ENCODE measurements around the gene GALR2. TPM values are rescaled to one million over a fixed set of nuclear protein-coding genes. Genes with fewer than 3 reads are reported as not detected.

Gene GALR2
- total and polyA plus RNA-seq, 9 of the 15 experiments (the other 6 are each of a cell fraction or from before 2014, with no cell fraction given): 0.34 TPM; not detected in 8

- H3K79me2 ChIP-seq (ENCODE audit: control insufficient read depth, insufficient read depth, low read length): no peaks in the 10 kb centered on the region
- no peak overlapping the region for H3K27ac ChIP-seq (ENCODE audit: extremely low read depth, low read depth, low read length)
- H3K4me2 ChIP-seq (ENCODE audit: insufficient read depth, low read length): no peak overlapping the region
- H3K36me3 ChIP-seq (ENCODE audit: control insufficient read depth, insufficient read depth, low read length): peaks cover 31% of the 10 kb centered on the region; the same call in 2 of the 3 replicates
- FAIRE-seq: no peak
- H3K9me3 ChIP-seq (replicated peaks; ENCODE audit: control insufficient read depth, insufficient read depth, low read depth, low read length): no peaks in the 10 kb centered on the region
- H3K27me3 ChIP-seq (ENCODE audit: control insufficient read depth in 2 of 2, insufficient read depth in 2 of 2, low read length in 2 of 2): peaks cover 11 to 33% of the 10 kb centered on the region in 2 experiments; a peak in 4 of 5 replicates
- H3K4me3 ChIP-seq: no peak overlapping the region
- POLR2A ChIA-PET: interaction anchor here (0.6 to 1.1 kb wide), 4 partner anchors 8 to 35 kb away, joined by 3 to 7 read pairs (median 4); partner anchors contain the start of gene SRP68
- in situ Hi-C loops (cut with MboI) (no loop called here), intact Hi-C loops (cut with micrococcal nuclease) (no loop called here)
- TF ChIP-seq FOXK1 (CRISPR knock-in tag; IDR thresholded peaks at IDR 0.05; ENCODE audit: borderline replicate concordance) (no peak), POLR2A (conservative IDR thresholded peaks at IDR 0.05) (0 out of 2 replicates have a peak, but pooled peaks have one; percentile 22), TCF15 (CRISPR knock-in tag; IDR thresholded peaks at IDR 0.05) (no peak), RFX1 (IDR thresholded peaks at IDR 0.05) (no peak), XRCC4 (IDR thresholded peaks at IDR 0.05; ENCODE audit: extremely low read depth, insufficient read depth, insufficient read length) (no peak)
- peak overlapping the region in 1 of 2 experiments; percentile 68; a peak in 1 of 4 replicates for H3K9ac ChIP-seq (ENCODE audit: insufficient read depth in 1 of 2, low read depth in 2 of 2, low read length in 2 of 2)
- no peak overlapping the region for H2AFZ ChIP-seq (ENCODE audit: low read depth, low read length)
- no TSS peak for BruUV-seq (replicated peaks)
- H3K4me1 ChIP-seq (replicated peaks in 1 of 2; ENCODE audit: control insufficient read depth in 2 of 2, insufficient read depth in 2 of 2, low read length in 2 of 2): peaks cover 0 to 46% of the 10 kb centered on the region in 2 experiments; a peak in 2 of 5 replicates
- H4K20me1 ChIP-seq (replicated peaks; ENCODE audit: control insufficient read depth, insufficient read depth, low read length): peaks cover 9% of the 10 kb centered on the region; the same call in 1 of the 2 replicates
- H3K9me1 ChIP-seq (ENCODE audit: control insufficient read depth, insufficient read depth, low read length): peaks cover 4% of the 10 kb centered on the region
- no peak for DNase-seq (ENCODE audit: extremely low read depth in 1 of 4, low spot score in 3 of 4)
- no peak for ATAC-seq
- CTCF ChIA-PET (ENCODE audit: low intra/inter-chr PET ratio): no interaction called here
- WGBS (ENCODE audit: insufficient coverage, low coverage, missing lambda C conversion rate): 31% methylated on average over 6 of the region's 6 CpGs
These were observed 6.2 kb downstream of the GALR2 start for GRCh38 chr17:76080768-76081287.

All from K562 (cell line).